Loucy (cell line): ENCODE data around the gene ZCCHC14.

Experiments used
- H2AFZ ChIP-seq: fragments of 200-600 bp; sonication (generic); 2 replicates; pipeline ENCODE4 v1.6.0; 2016; ENCODE audit warnings: antibody characterized with exemption, mild to moderate bottlenecking, low read length, moderate library complexity
- H3F3A ChIP-seq: fragments of 200-600 bp; 2 replicates; pipeline ENCODE4 v1.6.0; 2016; ENCODE audit warnings: antibody characterized with exemption, low read depth, mild to moderate bottlenecking
- H3K27me3 ChIP-seq: fragments of 200-600 bp; sonication (generic); 2 replicates; pipeline ENCODE4 v1.6.1; 2014; ENCODE audit warnings: low read length, mild to moderate bottlenecking; ENCODE audit not compliant: insufficient read depth, poor library complexity, severe bottlenecking
- H3K36me3 ChIP-seq: fragments of 200-600 bp; sonication (generic); 2 replicates; pipeline ENCODE4 v1.6.1; 2016; ENCODE audit warnings: low read length; ENCODE audit not compliant: insufficient read depth
- H3K4me1 ChIP-seq: fragments of 200-600 bp; sonication (generic); 2 replicates; pipeline ENCODE4 v1.5.1; 2014; ENCODE audit warnings: low read length, mild to moderate bottlenecking; ENCODE audit not compliant: insufficient read depth, poor library complexity, severe bottlenecking
- H3K4me2 ChIP-seq: fragments of 200-600 bp; sonication (generic); 2 replicates; pipeline ENCODE4 v1.6.0; 2014; ENCODE audit warnings: antibody characterized with exemption, low read length, low read depth, mild to moderate bottlenecking; ENCODE audit not compliant: poor library complexity, severe bottlenecking
- H3K4me3 ChIP-seq: fragments of 200-600 bp; sonication (generic); 2 replicates; pipeline ENCODE4 v1.5.1; 2014; ENCODE audit warnings: low read length, mild to moderate bottlenecking, mixed read lengths; ENCODE audit not compliant: poor library complexity, severe bottlenecking
- H3K79me2 ChIP-seq: fragments of 200-600 bp; sonication (generic); 2 replicates; pipeline ENCODE4 v1.6.1; 2014; ENCODE audit warnings: low read length; ENCODE audit not compliant: insufficient read depth
- H3K9ac ChIP-seq: fragments of 200-600 bp; sonication (generic); 2 replicates; pipeline ENCODE4 v1.6.0; 2014; ENCODE audit warnings: mild to moderate bottlenecking, low read depth, low read length, moderate library complexity; ENCODE audit not compliant: poor library complexity, severe bottlenecking
- H3K9me2 ChIP-seq: fragments of 200-600 bp; sonication (generic); replicated peaks from 2 replicates; pipeline ENCODE4 v1.6.1; 2016; ENCODE audit warnings: low read depth, low read length, mixed read lengths
- H3K9me3 ChIP-seq: fragments of 200-600 bp; sonication (generic); 2 replicates; pipeline ENCODE4 v1.6.1; 2014; ENCODE audit warnings: mild to moderate bottlenecking, antibody characterized with exemption, low read length, low read depth; ENCODE audit not compliant: insufficient read depth
- H4K20me1 ChIP-seq: fragments of 200-600 bp; sonication (generic); 2 replicates; pipeline ENCODE4 v1.6.0; 2014; ENCODE audit warnings: antibody characterized with exemption, low read length, mild to moderate bottlenecking; ENCODE audit not compliant: insufficient read depth, poor library complexity, severe bottlenecking
- CTCF ChIP-seq: fragments of 200-600 bp; sonication (generic); conservative IDR thresholded peaks from 2 replicates; pipeline ENCODE4 v1.5.1; 2014; ENCODE audit warnings: mild to moderate bottlenecking, antibody characterized with exemption, low read length
- EZH2phosphoT487 ChIP-seq: fragments of 200-600 bp; IDR thresholded peaks from 2 replicates; pipeline ENCODE4 v1.6.1; 2018; ENCODE audit warnings: antibody characterized with exemption, mild to moderate bottlenecking, moderate library complexity, borderline replicate concordance

The ZCCHC14 gene

DNA sequence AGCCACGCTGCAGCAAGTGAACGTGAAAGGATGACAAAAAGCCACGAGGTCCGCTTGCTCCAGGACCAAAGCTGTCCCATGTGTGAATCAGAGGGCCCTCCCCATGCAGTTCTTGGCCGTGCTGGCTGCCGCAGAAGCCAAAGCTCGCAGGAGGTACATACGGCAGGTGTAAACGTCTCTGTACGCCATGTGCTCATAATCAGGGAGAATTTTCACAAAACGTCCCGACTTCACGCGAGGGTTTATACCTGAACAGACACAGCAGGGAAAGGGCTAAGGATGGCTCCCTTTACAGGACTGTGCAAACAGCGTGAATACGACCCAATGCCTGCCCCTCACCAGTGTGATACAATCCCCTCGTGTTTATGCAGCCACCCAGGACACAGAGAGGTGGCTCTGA is 134.6 kb downstream of the ZCCHC14 start:
- Histone ChIP-seq H3K36me3 (peaks cover 40% of the 10 kb centered on the region; the same call in 1 of the 2 replicates), H3K27me3 (no peaks in the 10 kb centered on the region)

DNA sequence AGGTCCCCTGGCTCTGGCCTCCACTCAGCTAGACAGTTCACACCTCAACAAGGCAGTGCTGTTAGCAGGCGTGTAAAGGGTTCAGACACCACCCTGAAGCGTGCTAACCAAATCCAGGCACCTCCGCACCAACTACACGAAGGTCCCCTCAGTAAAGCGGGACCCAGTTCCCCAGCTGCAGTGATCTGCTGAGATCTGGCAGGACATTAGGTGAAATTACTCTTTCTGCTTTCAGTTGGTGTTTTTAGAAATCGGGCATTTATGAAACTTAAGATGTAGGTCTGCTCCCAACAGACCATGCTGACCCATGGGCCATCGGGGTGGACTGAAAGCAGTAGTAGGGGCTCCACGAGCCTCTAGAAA is 136.4 kb downstream of the ZCCHC14 start:
- no peaks in the 10 kb centered on the region for H3K27me3 ChIP-seq
- no peaks in the 10 kb centered on the region for H3K9me3 ChIP-seq
- H4K20me1 ChIP-seq, result no peaks in the 10 kb centered on the region
- no peak overlapping the region for H2AFZ ChIP-seq
- no peaks in the 10 kb centered on the region for H3F3A ChIP-seq
- TF ChIP-seq CTCF, result no peak
- no peak for TF ChIP-seq EZH2phosphoT487
- H3K4me3 ChIP-seq, result no peak overlapping the region
- no peaks in the 10 kb centered on the region for H3K9me2 ChIP-seq
- peaks cover 29% of the 10 kb centered on the region; the same call in 1 of the 2 replicates for H3K36me3 ChIP-seq
- no peak overlapping the region for H3K4me2 ChIP-seq
- H3K4me1 ChIP-seq, result no peaks in the 10 kb centered on the region
- H3K79me2 ChIP-seq, result no peaks in the 10 kb centered on the region
- H3K9ac ChIP-seq, result no peak overlapping the region

More for the DNA sequence above, 134.6 kb downstream of the ZCCHC14 start:
- no peaks in the 10 kb centered on the region for H4K20me1 ChIP-seq
- TF ChIP-seq CTCF (no peak), EZH2phosphoT487 (no peak)
- no peaks in the 10 kb centered on the region for H3K4me1 ChIP-seq
- no peak overlapping the region for H2AFZ ChIP-seq
- H3K79me2 ChIP-seq, result no peaks in the 10 kb centered on the region
- no peaks in the 10 kb centered on the region for H3F3A ChIP-seq
- no peaks in the 10 kb centered on the region for H3K9me3 ChIP-seq
- H3K4me3 ChIP-seq, result no peak overlapping the region
- H3K9me2 ChIP-seq, result no peaks in the 10 kb centered on the region
- H3K4me2 ChIP-seq, result no peak overlapping the region
- no peak overlapping the region for H3K9ac ChIP-seq
